GM18498 (cell line): Measurements from ENCODE around the gene UBASH3B.

ENCODE experiments used
- ATAC-seq: cut with Tn5 transposase; IDR thresholded peaks from one replicate; pipeline ENCODE4 v1.9.1; 2021; ENCODE audit warnings: mild to moderate bottlenecking, moderate library complexity; ENCODE audit not compliant: unreplicated experiment

Gene UBASH3B

DNA sequence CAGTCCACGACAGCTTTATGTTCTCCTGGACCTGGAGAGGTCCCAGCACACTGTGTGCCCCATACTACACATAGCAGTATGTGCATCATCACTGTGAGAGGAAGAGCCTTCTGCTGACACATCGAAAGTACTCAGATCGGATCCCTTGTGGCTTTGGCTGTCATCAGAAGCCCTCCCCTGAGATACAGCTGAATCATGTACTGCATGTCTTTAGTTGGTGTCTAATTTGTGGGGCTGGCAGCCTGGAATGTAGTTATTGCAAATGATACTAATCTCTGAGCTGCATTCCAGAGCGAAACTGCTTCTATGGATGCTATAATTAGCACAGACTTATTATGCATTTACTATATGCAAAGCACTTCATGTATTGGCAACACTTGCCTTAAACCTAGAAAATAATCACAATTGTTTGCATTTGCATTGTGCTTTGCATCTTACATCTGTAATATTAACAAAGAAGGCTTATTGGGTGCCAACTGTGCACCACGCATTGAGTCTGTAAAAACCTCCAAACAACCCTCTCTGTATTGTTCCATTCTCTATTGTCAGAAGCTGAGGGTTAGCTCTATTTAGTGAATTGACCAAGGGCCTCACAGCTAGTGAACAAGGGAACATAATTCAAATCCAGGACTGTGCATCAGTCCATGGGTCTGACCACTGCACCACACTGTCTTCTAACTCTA, 93.6 kb downstream of the UBASH3B start:
- ATAC-seq: peak; percentile 85

DNA sequence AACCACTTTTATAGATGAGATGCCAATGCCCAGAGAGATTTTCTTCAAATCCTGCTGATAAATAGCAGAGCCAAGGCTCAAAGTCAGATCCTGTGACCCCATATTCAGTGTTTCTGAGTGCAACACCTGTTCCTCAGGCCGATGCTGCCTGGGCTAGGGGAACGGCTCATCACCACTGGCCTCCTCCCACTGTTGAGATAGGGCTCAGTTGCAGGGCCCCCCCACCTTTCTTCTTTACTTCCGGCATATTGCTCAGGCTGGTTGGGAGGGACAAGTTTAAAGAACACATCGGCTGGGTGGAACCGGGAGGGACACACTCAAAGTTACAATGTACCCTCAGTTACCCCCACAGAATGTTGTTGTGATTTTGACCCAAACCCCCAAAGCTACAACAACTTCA, 94.5 kb downstream of the UBASH3B start:
- no peak for ATAC-seq

- no peak for ATAC-seq
These were observed 96.0 kb downstream of the UBASH3B start for GRCh38 chr11:122751292-122752070.

DNA sequence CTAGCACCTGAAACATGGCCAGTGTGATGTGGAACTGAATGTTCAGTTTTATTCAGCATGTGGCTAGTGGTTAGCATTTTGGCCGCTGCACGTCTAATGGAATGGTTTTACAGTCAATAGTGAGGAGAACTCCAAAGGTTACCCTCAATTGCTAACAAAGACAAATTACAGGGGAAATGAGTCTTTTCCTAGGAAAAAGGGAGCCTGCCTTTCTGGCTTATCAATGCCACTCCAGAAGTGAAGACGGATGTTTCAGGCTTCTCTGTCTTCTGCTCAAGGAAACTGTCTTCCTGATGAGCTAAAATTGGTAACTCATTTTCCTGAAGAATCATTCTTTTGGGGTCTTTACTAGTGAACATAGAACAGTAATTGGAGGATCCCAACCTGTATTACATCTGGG, 98.5 kb downstream of the UBASH3B start:
- ATAC-seq: no peak

GRCh38 chr11:122754553-122755322, 99.2 kb downstream of the UBASH3B start:
- ATAC-seq: peak; percentile 70

- ATAC-seq: no peak
These were observed 99.9 kb downstream of the UBASH3B start for GRCh38 chr11:122755409-122755808.

GRCh38 chr11:122755941-122756340, 100.4 kb downstream of the UBASH3B start:
- ATAC-seq: no peak

DNA sequence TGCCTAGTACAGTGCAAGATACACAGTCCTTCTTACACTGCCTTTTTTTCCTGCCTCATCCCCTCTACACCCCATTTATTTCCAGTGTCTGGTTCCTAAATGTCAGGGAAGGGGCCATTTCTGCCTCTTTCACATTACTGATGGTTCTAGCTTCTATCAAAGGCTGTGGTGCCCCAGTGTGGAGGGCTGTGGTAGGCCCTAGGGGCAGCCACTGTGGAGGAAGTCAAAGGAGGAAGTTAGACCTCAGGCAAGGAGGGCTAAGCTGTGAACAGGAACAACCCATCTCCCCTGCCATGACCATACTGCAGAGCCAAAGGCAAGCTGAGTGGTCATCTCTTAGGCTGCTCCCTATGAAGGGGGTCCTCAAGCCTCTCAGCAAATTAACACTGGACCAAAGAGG, 100.9 kb downstream of the UBASH3B start:
- peak; percentile 79 for ATAC-seq

- no peak for ATAC-seq
These were observed 101.7 kb downstream of the UBASH3B start for GRCh38 chr11:122757201-122757600.

DNA sequence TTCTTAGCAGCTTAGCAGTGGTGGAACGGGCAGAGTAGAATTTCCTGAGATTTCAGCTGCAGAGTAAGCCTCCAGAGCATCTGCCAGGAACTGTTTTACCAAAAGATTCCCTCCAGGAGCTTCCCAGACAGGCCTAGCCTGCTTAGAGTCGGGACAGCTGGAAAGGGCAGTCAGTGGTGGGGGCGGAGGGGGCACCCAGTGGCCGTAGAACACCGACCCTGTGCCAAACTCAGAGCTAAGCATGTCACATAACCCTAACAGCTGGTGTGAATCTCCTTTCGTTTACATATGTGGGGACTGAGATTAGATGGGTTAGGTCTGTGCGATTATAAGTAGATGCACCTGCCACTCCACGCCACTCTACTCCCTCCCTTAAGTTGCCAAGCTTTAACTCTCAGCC, 102.8 kb downstream of the UBASH3B start:
- no peak for ATAC-seq

GRCh38 chr11:122758974-122759373, 103.5 kb downstream of the UBASH3B start:
- no peak for ATAC-seq

DNA sequence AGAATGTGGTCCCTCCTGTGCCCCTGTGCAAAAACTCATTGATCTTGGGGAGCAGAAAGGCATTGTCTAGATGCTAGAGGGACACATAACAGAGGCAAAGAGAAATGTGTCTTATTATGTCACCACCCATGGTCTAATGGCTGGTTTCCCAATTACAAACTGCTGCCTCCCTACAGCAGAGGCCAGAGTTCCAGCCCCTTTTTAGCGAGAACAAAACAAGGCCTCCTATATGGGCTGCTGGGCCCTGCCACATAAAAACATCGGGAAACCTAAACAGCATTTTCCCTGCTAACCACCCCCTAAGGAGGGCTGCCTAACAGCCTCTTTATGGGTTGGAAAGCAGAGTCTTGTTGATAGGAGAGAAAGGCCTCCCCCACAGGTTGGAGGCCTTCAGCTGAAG, 107.6 kb downstream of the UBASH3B start:
- no peak for ATAC-seq

GRCh38 chr11:122764371-122765090, 109.0 kb downstream of the UBASH3B start:
- ATAC-seq: no peak

DNA sequence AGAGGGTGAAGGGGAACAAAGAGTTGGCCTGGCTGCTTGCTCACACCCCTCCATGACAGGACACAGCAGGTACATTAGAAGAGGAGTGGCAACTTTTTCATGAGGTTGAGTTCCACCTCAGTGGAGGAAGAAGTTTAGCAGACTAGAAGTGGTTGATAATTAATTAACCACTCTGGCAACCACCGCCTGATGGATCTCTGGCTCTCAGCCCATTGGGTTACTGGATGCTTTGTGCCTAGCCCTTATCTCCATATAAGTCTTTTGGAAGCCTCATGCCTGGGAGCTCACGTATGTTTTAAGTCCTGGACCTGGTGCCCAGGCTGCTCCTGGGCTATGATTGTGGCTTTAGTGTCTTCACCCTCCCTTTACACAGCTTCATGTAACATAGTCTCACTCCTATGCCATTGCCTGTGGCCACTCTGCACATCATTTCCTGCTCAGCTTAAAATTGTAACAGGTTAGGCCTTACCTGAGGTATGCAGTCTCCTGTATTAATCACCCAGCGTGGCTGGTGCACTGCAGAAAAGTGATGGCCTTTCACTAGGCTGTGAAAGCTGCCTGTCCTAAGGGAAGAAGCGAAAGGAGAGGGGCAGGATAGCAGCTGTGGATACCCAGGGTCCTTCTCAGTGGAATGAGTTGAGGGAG, 110.1 kb downstream of the UBASH3B start:
- ATAC-seq: no peak

DNA sequence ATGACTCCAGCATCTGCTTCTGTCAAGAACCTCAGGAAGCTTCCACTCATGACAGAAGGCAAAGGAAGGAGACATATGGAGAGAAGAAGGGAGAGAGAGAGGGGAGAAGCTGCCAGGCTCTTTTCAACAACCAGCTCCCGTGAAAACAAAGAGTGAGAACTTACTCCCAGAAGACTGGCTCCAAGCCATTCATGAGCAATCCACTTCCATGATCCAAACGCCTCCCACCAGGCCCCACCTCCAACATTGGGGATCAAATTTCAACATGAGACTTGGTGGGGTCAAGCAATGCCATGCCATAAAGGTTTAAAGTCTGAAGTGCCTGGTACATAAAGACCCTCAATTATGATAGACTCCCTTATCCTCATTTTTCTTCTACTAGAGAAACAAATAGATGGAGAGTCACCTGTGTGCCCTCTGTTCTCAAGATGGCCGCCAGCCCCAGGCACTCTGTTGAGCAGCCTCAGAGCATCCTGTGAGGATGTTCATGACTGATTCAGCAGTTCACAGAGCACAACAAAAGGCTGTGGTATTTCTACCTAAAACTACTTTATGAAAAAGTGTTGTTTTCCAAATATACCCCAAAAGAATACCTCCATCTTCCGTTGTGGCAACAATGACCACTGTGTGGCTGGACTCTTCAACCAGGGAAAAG, 113.7 kb downstream of the UBASH3B start:
- ATAC-seq: no peak

DNA sequence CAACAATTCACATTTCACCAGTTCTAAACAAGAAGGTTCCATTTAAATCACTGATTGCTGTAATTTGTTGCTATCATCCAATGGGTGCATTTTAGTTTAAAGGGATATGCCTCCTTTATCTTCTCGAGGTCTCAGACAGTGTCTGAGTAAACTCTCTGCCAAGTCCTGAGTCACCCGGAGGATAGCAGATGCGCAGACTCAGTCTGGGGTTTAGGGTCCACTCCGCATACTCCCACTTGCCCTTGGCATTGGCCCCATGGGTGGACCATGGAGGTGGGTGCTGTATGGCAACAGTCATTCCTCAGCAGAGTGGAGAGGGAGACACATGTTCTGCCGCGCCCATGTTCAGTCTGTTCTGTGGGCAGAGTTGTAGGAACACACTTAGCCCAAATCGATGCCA, 117.4 kb downstream of the UBASH3B start:
- ATAC-seq: no peak

- no peak for ATAC-seq
These were observed 118.3 kb downstream of the UBASH3B start for GRCh38 chr11:122773781-122774266.

DNA sequence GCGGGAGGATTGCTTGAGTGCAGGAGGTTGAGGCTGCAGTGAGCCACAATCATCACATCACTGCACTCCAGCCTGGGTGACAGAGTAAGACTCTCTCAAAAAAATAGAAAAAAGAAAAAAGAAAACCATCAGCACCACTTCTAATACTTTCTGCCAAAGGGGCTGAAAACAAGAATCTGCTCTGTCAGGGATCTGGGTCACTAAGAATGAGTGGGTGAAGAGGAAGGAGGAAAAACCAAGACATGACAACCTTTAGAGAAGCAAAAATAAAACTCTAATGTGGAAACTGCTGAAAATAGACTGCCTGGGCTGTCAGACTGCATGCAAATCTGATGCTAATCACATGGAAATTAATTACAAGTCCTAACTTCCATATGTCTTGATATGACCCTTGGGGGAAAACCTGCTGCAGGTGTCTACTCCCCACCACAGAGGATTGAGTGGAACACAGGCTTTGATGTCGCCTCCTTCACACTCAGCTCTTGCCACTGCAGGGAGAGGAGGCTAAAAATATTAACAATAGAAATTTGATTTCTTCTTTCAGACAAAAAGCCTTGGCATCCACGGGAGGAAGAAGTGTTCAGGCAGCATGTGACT, 120.3 kb downstream of the UBASH3B start:
- no peak for ATAC-seq

- no peak for ATAC-seq
These were observed 121.0 kb downstream of the UBASH3B start for GRCh38 chr11:122776546-122776945.

DNA sequence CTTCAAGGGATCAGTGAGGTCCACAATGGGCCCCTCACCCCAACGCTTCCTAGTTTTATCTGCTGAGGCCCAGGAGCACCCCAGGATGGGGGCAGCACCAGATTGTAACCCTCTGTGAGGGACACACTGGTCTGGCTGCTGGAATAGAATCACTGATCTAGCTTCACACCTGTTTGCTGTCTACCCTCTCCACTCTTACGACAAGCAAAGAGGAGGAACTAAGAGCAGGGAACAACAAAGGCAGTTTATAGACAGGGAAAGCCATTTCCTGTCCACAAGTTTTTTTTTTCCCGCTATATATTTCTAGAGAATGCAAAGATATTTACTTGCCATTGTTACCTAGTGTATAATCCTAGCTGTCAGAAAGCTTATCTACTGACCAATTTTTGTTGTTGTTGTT, 121.8 kb downstream of the UBASH3B start:
- ATAC-seq: no peak
